ENCODE data around the gene CDC123.
"Not testable (repeated sequence)": the region's sequence is repeated elsewhere in the genome, so short reads cannot be mapped to it uniquely, and the experiment has no call there.

CDC123 gene

DNA sequence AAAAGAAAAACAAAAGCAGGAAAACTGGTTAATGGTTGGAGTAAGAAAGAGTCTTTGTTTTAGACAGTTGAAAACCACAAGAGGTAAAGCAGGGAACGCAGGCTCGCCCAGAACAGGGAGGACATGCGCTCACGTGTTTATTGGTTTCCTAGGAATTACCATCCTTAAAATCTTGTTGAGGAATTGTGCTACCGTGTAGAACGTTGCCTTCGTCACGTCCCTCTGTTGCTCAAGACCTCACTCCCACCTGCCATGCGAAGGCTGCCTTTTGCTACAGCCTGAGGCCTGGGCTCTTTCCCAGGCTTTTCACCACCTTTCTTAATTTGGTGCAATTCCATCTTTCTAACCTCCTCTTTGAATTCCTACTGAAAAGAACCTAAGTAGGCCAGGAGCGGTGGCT lies 91.8 kb downstream of the CDC123 start:
- in situ Hi-C loops (cut with HindIII; ENCODE audit: low sequenced_read_pairs) = no loop called here

DNA sequence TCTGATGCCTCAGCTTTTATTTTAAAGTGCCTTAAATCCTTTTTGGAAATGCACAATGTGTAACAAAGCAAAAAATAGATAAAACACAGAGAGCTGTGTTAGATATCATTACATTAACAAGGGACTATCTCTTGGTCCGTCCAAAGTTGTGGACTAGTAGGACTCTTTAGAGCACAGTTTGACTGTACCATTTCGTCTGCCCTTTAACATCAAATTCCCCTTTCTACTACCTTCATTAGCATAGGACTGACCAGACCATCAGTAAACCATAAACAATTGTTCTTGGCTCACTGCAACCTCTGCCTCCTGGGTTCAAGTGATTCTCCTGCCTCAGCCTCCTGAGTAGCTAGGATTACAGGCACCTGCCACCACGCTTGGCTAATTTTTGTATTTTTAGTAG lies 101.8 kb downstream of the CDC123 start:
- in situ Hi-C loops (cut with HindIII; ENCODE audit: low sequenced_read_pairs) = not testable (repeated sequence)

- in situ Hi-C loops (cut with HindIII; ENCODE audit: low sequenced_read_pairs) = no loop called here
These were observed 103.4 kb downstream of the CDC123 start for GRCh38 chr10:12299222-12299965.
